DMS 273 (cell line): ENCODE data around the gene PTPRH.
"Not testable (repeated sequence)": the region's sequence is repeated elsewhere in the genome, so short reads cannot be mapped to it uniquely, and the experiment has no call there.

ENCODE experiments used
- DNase-seq: peaks from one replicate; lab custom pipeline; 2025; ENCODE audit not compliant: unreplicated experiment; lab: John Stamatoyannopoulos, UW

PTPRH gene

DNA sequence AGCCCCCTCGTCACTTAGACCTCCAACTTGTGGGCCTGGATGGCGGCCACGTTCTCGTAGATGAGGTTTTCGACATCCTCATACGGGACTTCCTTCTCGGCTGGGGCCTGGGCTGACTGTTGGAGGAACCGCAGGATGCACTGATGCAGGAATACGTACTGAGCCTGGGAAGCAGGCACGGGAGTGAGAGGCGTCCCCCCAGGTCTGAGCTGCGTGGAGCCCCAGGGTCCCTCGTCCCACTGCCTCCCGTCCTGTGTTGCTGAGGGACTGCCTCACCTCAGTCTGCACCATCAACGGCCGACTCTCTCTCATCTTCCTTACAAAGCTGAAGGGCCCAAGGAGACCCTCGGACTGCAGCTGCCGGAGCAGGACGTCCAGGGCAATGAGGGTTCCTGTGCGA lies 27.6 kb downstream of the PTPRH start:
- DNase-seq, result no peak

DNA sequence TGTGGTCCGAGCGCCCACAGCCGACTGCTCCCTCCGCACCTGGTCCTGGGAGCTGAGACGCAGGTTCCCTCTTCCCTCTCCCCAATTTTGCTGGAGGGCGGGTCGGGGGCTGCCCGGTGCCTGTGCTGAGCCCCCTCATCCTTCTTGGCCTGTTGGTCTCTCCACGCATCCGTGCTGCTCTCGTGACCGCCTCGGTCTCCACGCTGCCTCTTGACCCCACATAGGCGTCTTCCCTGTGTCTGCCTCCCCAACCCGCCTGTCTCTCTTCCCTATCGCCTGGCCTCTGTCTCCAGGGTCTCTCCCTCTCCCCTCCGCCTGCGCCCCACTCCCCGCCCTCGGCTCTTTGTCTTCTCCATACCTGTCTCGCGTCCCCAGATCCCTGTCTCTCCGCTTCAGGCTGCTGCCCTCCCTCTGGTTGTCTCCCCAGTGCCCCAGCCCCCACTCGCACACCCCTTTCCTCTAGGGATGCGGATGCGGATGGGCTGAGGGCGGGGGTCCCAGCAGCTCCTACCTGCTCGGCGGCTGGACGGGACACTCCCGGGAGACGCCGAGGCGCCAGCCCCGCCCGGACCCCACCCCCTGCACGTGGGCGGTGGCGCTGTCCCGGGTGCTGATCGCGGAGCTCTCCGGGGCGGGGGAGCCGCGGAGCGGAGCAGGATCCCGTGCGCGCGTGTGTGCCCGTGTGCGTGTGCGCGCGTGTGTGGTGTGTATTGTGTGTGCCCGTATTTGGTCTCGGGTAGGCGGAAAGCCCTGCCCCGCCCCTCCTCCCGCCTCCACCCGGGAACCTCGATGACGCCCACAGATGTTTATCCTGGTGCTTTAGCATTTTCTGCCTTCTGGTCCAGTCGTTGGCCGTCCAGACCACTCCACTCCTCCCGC lies 29.5 kb downstream of the PTPRH start, which contains the start of gene SYT5:
Gene SYT5 (minus strand): TSS at position 684 of the 879 bp plus-strand sequence. CDS start 1,248 bp downstream, outside the sequence.
- DNase-seq, result peak; percentile 59

DNA sequence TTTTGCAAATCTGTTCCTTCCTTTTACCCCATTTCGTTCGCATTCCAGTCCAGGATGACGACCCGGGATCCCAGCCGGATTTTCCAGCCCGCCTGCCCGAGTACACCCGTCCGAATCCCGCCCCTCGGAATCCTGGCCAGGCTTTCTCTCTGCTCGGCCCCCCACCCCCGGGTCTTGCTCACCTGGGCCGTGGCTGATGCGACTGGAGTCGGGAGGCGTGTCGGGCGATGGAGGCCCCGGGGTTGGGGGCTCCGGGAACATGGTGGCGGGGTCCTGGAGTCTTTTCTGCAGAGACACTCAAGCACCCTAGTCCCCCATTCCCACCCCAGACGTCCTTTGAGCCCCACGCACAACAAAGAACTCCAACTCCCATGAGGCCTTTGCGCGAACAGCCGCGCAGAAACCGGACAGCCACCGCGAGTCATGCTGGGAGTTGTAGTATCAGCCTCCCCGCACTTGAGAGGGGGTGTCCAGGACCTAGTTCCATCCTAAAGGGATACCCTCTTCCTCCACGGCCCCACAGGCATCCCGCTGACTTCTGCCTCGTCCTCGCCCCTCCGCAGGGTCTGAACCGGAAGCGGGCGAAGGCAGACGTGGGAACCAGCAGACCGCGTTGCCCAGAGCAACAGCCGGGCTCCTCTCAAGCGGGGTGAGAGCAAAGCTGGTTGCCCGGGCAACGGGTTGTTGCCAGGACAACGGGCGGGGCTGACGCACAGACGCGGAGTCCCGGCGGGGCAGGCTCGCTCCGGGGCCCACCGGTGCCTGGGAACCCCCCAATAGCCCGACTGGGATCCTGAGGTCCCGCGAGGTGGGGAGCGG lies 30.3 kb downstream of the PTPRH start:
- DNase-seq, result peak; percentile 97

DNA sequence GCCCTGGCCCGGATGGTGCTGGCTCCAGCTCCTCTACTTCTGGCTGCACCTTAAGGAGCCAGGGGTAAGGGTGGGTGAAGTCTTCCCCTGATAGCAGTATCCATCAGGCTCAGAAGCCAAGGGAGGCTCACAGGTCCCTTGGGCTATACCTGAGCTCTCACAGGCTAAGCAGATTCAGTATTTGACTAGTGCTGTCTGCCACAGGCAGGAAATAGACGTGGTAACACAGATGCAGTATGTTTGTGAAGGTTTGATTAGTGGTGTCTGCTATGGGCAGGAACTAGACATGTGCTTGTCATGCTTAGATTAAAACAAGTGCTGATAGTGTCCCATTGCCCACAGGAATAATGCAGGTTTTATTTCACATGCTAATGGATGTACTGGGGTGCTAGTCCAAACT lies 33.2 kb downstream of the PTPRH start:
- DNase-seq, result no peak

DNA sequence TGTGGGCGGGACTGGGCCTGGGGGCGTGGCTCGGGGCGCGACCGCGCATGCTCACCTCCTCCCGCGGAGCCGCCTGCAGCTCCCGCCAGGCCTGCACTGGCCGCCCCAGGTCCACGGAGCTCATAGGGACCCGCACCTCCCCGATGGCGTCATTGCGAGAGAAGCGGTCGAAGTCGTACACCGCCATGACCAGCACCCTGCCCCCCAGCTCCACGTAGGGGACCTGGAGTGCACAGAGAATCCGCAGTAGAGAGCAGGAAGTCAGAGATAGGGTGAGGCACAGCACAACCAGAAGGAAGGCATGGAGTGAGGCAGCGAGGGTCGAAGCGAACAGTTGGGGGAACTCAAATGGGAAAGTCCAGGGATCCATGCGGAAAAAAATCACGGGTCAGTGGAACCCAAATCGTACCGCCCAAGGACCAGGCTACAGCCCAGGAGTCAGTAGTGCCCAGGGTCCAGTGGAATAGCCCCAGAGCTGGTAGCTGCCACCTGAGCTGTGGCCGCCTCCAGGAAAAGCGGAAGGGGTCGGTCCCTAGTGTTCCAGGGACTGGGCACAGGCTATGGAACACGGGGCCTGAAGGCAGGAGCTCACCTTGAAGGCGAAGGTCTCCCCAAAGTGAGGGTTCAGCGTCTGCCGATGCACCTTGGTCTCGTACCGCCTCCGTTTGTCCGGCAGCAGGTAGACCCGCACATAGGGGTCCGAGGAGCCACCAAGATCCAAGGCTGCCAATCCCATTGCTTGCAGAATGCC lies 34.0 kb downstream of the PTPRH start:
- no peak for DNase-seq

DNA sequence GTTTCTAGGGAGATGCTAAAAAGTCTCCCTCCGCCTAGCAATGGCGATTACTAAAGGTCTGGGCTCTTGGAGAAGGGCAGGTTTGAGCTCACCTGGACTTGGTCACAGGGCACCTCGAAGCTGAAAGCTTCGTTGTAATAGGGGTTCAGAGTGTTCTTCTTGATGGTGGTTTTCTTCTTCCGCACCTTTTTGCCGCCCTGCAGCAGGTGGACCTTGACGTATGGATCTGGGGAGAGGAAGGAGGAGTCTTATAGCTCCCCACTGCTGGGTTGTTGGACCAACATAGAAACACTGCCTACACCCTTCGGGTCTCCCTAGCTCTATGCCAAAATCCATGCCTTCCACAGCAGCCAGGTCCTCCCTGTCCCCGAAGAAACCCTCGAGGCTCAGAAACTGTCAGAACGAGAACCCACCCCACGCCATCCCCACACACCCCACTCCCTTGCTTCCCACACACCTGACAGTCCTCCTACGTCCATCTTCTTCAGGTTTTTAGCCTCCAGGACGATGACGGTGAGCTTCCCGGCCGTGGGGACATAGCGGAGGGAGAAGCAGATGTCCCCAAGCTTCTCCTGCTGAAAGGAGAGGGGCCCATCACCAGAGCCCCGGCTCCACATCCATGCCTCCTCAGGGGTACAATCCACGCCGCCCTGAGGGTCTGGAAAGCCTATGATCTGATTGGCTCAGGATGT lies 34.7 kb downstream of the PTPRH start:
- DNase-seq, result no peak

DNA sequence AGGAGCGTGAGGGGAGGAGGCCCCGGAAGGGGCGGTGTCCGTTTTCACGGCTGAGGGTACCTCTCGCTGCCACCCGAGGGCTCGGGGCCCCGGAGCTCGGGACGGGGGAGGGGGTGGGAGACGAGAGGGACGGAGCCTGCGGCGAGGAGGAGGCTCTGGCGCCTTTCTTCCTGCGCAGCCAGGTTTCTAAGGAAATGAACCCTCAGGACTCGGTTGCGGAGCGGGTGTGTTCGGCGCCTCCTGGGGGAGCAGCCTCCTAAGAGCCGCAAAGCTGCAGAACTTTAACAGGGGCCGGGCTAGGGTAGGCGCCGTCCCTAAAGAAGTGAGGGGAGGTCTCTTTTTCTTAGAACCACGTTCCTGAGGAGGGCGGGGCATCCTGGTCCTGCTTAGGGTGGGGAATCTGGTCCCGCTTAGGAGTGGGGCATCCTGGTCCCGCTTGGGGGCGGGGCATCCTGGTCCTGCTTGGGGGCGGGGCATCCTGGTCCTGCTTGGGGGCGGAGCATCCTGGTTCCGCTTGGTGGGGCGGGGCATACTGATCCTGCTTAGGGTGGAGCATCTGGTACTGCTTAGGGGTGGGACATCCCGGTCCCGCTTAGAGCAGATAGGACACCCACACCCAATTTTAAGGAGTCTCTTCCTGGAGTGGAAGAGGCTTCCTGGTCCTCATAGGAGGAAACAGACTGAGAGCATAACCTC lies 35.4 kb downstream of the PTPRH start:
- peak; percentile 83 for DNase-seq

DNA sequence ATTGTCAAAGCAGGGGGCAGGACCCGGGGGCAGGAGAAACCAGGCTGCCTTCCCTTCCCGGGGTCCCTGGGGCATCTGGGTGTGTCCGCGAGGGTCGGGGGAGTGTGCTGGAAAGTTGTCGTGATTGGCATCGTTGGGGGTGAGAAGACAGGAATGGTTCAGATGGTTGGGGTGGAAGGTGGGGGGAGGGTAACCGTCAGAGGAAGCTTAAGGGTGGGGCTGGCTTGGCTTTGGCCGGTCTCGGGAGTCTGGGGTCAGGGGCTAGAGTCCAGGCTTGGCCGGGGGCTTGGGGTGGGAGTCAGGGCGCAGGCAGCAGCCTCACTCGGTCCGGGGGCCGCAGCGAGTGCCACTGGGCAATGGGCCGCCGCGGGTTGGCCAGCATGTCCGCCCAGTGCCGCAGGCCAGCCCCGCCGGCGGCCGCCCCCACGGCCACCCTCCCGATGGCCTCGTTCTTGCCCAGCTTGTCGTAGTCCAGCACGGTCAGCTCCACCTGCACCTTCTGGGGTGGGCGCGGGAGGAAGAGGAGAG lies 36.1 kb downstream of the PTPRH start:
- DNase-seq, result no peak

DNA sequence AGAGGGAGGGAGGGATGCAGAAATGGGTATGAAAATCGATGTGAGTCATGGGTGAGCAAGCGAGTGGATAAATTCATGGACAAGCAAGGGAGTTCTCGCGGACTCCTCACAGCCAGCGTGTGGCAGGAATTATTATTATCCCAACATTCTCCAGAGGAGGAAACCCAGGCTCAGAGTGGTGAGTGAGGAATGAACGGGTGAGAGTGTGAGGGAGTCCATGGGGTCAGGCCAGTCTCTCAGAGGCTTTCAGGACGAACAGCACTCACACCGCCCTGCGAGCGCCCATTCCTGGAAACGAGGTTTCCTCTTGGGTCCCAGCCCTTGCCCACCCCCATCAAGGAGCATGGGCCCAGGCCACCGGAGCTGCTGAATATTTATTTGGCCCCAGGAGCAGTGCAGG lies 36.6 kb downstream of the PTPRH start:
- DNase-seq, result no peak

DNA sequence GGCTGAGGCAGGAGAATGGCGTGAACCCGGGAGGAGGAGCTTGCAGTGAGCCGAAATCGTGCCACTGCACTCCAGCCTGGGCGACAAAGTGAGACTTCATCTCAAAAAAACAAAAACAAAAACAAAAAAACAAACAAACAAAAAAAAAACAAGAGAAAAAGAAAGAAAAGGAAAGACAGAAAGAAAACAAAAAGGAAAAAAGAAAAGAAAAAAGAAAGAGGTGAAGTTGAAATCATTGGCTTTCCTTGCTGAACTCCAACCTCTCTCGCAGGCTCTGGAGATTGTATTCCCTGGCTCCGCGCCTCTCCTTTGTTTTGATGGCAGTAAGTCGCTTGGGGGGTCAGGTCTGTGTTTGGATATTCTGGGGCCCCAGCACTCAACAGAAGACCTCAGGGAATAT lies 37.0 kb downstream of the PTPRH start:
- not testable (repeated sequence) for DNase-seq

DNA sequence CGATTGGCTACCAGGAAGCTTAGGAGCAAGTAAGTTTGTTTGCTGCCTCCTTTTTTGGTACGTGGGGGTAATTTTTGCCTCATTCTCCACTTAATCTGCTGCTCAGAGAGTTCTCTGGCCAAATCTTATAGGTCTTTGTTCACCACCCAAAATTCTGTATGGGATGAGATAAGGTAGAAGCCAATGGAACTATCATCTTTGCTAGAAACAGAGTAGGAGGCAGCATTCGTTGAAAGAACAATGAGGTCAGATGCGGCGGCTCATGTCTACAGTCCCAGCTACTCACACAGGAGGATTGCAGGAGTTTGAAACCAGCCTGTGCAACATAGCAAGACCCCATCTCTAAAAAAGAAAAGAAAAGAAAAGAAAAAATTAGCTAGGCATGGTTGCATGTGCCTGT lies 37.9 kb downstream of the PTPRH start:
- no peak for DNase-seq

DNA sequence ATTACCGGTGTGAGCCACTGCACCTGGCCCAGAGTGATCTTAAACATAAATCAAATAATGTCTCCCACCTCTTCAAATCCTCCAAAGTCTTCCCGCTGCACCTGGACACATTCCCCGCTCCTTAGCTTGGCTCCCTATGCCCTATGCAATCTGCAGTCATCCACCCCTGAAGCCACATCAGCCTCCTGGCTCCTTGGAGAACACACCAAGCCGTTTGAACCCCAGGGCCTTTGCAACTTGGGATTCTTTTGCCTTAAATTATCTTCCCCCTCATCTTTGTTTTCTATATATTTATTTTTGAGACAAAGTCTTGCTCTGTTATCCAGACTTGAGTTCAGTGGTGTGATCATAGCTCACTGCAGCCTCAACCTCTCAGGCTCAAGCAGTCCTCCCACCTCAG lies 40.2 kb downstream of the PTPRH start:
- no peak for DNase-seq

DNA sequence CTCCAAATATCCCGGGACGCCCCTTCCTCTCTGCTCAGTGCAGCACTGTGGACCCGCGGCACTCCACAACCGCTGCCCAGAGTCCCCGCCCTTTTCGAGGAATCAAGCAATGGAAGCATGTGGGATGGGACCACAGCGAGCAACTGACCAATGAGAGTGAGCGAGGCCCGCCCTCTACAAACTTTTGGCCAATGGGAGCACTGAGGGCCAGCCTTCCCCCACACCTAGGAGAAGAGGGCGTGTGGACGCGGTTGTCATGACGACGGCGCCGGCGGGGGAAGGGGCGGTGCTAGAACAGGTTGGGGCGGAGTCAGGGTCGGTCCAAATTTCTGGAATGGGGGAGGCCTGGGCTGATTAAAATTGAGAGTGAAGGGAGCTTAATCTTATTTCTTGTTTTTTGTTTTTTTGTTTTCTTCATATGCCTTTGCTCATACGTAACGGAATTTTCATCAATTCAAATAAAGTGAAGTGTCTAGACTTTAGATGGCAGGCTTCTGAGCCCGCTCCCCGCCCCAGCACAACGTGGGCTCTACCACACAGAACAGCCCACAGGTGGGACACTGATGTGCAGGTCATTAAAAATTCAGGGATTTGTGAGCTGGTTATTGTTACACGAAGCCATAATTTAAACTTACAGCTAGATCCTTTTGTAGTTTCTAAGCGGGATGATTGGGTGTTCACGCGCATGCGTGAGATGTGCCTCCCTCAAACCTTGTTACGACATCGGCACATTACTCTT lies 42.6 kb downstream of the PTPRH start, which contains the start of gene DNAAF3:
Gene DNAAF3 (minus strand): TSS at position 84 of the 739 bp plus-strand sequence. CDS start 200 bp downstream, outside the sequence.
- peak; percentile 98 for DNase-seq

DNA sequence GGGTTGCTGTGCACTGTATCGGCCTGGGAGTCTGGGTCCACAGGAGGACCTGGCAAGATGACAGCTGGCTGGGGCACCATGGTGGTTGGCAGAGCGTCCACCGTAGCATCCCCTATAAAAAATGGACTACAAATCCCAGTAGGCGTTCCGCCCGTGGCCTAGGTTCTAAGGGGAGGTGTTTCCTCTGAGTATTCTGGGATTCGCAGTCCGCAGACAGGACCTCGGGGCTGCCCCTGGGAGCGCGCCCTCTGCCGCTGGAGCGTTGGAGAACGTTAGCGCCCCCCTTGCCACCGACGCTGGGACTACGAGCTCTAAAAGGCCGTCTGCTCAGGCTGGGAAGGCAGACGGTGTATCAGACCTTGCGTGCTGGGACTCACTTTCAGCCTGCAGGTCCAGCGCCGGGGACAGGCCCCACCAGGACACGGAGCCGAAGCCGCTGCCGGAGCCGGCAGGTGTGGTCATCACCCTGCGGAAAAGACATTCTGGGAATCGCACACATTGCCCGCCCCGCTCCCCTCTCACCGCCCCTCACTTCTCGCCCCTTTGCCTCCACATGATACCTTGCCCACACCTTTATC lies 43.3 kb downstream of the PTPRH start:
- DNase-seq, result peak; percentile 91

DNA sequence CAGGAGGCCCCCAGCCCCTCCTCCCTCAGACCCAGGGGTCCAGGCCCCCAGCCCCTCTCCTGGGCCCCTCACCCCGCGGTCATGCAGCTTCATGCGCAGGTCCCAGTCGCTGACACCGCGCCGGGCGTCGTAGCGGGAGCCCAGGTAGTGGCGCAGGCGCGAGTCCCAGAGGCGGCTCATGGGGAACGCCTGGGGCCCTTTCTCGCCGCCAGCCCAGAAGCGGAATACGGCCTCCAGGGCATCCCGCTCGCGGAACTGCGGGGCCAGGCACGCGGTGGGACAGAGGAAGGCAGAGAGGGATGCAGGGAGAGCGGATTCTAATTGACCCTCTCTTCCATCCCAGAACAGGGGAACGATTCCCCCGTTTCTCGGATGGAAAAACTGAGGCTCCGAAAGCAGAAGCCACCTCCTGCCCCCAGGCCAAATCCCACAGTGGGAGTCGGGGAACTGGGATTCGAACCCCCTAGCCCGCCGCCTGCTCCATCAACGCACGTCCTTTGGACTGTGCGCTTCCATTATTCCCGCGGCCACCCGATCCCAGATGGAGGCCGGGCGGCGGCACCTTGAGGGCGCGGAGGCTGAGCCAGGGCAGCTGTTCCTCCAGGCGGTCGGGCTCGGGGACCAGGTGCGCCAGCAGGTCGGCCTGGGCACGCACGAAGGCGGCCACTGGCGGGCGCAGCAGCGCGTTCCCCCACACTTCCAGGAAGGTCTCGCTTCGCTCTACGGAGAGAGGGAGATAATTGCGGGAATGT lies 47.6 kb downstream of the PTPRH start:
- DNase-seq, result peak; percentile 65

DNA sequence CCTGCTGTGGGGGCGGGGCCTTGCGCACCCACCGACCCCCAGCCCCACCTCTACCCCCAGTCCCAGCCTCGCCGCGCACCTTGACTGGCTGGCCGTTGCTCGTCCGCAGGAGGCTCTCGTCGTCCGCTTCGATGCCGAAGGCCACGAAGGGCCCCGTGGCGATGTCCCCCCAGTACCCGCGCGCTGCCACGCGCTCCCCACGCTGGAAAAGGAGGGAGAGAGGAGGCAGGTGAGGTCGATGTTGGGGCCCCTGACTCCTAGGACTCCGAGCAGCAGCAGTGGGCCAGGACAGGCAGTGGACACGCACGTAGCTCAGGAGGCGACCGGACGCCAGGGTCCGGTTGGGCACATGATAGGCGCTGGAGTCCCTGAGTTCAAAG lies 48.3 kb downstream of the PTPRH start:
- no peak for DNase-seq

DNA sequence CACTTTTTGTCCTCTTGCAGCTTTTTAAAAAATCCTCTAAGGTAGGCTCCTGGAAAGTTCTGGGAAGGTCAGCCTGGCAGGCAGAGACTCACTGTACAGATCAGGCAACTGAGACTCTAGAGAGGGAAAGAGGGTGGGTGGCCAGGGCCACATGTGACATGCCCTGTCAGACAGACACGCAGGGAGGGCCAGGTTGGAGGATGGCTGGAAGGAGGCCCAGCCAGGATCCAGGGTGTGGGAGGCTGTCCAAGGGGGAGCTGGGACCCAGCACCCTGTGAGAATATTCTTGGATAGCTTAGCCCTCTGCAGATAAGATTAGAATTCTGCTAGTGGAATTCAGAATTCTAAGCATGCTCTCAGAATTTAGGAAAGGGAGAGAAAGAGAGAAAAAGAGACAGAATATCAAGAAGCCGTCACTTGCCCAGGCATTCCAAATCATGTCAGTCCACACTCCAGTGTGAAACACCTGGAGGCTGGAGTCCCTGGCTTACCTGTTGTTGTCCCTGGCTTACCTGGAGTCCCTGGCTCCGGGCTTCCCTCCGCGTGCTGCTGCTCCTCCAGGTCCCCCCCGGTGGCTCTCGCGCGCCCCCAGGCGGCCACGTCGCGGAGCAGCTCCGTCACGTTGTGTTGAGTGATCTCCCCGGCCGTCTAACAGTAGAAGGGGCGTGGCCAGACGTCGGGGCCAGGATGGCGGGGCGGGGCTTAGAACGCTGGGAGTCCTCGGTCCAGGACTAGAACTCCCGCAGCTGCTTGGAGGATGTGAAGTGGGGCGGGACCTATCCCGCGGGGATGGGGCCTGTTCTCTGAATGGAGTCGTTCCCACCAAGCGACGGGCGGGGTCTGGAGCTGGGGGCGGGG lies 48.9 kb downstream of the PTPRH start:
- peak; percentile 97 for DNase-seq
